HG02763 (cell line): ENCODE results near the gene CCNJL.
"Not testable (repeated sequence)": the region's sequence is repeated elsewhere in the genome, so short reads cannot be mapped to it uniquely, and the experiment has no call there.

ENCODE experiments used
- ATAC-seq: cut with Tn5 transposase; IDR thresholded peaks from one replicate; pipeline ENCODE4 v1.9.1; 2021; ENCODE audit warnings: mild to moderate bottlenecking, moderate library complexity; ENCODE audit not compliant: unreplicated experiment

Gene CCNJL

DNA sequence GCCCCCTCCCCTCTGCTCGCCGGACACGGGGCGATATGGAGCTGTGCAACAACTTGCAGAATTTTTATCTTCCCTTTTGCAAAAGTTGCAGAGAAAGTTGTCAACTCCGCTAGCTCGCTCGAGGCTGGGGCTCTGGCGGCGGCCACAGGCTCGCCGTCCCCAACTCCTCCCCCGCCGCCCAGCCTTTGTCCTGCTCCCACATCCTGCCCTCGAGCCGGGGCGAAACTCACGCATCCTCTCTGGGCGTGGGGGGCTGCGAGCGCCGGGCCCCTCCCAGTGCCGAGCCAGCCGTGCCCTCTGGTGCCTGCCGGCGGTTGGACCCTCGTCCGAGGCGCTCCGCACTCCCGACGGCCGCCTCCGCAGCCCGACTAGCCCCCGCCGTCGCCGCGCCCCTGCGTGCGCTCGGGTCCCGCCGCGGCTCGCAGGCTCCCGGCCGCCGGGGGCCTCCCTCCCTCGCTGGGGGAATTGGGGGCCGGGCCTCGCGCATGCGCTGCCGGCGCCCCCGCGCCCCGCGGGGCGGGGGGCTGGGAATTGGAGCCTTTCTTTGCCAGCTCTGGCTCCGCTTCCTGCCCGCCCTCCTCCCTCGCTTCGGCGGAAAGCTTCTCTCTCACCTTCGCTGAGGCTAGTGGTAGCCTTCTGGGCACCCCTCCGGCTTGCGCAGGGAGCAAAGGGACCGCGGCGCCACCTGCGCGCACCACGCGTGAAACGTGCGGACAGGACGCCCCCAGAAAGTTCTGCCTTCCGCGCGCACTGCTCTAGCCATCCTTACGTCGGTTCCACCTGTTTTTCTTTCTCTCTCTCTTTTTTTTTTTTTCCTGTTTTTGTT lies at the start of gene CCNJL:
Gene CCNJL, minus strand, starts transcription at position 431 of the 826 bp plus-strand sequence. CDS start 641 bp downstream, outside the sequence.
- no peak for ATAC-seq

DNA sequence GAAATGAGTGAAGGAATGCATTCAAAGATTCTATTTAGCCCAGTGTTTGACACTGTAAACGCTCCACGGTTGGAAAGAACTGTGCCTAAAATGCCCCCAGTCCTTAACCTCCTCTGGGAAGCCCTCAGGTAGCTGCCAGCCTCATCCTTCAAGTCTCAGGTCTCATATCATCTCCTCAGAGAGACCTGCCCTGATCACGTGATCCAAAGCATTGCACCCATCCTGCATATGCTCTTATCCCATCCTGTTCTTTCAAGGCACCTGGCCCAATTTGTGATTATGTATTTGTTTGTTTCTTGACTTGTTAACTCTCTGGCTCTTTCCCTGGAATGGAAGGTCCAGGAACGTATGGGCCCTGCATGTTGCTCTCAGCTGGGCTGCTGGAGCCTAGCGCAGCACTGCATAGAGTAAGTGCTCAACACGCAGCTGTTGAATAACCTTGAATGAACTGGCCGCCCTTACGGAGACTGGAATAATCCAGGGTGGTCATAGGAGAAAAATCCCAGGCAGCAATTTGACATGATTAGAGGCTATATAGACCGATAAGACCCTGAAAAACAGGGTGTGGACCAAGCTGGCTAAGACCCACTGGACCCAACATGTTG lies 49.4 kb upstream of the CCNJL start:
- ATAC-seq: no peak

- no peak for ATAC-seq
Observed at GRCh38 chr5:160360310-160360709, 47.9 kb upstream of the CCNJL start.

DNA sequence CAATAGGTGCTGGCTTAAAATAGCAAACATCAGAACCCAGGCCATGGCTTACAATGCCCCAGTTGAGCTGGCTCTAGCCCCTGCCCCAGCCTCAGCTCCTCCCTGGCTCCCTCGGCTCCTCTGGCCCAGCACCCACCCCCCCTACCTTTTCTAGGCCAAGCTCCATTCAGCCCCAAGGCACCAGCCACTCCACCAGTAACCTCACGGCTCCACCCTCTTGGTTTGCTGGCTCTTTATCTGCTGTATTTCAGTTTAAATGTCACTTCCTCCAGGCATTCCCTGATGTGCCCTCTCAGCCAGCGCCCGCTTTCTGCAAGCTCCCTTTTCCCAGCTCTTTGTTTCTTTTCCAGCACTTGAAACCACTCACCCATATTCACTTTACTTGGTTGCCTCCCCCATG lies 47.5 kb upstream of the CCNJL start:
- ATAC-seq: no peak

DNA sequence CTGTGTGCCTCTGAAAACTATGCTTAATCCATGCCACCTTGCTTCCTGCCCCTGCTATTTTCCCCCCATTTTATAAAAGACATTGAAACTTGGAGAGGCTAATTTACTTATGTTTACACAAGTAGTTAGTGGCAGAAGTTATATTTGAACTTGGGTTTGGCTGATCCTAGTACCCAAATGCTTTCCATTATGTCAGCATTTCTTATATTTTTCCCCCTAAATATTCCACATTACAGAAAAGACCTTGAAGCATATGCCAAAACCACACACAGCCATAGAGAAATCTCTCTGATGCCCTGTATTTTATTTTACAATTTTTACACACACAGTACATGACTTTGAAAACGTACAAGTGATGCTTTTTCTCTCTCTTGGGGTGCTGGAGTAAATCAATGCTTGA lies 46.9 kb upstream of the CCNJL start:
- ATAC-seq: no peak

DNA sequence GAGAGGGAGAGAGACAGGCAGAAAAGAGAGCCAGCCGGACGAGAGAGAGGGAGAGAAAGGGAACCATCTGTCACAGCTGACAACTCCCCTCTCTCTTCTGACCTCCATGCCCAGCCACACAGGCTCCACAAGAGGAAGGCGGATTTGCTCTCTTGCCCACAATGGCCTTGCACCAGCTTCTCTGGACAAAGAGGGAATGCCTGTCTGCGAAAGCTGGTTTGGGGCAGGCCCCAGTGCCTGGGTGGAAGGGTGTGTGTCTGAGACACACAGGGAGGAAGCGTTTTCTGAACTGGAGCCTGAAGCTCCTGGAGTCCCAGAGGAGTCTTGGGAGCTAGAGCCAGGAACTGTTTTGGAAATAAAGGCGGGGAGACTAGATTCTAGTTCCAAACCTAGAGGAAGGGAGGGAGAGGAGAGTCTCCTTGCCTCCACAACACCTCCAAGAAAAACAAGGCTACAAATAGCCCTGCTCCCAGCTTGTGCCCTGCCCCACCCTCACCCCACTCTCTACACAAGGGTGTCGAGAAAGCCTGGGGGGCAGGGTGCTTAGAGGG lies 45.6 kb upstream of the CCNJL start:
- no peak for ATAC-seq

GRCh38 chr5:160357394-160357793 lies 45.0 kb upstream of the CCNJL start:
- no peak for ATAC-seq

DNA sequence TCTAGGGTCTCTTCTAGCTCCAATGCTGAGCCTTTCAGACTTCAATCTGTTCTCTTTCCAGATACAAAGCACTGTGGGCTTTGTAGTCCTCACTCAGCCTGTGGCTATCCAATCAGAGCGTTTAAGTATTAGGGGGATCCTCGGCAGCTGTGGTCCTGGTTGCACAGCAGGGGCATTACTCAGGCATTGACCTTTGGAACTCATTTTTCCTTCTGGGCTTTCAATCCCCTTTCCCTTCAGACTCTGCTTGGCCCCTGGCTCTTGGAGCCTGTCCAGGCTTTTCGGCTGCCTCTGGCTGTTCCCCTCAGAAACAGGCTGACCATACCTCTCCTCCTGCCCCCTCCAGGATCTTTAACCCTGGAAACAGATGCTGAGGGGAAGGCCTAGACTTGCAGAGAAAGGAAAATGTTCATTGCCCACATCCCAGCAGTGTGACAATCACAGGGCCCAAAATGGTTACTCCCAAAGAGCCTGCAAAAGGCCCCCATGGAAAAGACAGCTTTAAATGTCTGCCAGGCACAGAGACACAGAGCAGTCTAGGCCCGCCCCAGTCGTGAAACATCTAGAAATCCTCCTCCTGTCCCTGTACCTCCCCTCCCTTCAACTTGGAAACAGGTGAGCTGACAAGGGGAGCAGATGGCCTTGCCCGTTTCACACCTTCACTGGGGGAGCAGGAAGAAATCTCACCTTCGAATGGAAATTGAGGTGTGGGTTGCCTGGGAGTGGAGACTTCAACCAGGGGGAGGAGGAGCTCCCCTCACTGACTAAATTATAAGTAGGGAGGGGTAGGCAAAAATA lies 44.4 kb upstream of the CCNJL start:
- ATAC-seq: no peak

GRCh38 chr5:160354666-160355065 lies 42.3 kb upstream of the CCNJL start:
- ATAC-seq: no peak

DNA sequence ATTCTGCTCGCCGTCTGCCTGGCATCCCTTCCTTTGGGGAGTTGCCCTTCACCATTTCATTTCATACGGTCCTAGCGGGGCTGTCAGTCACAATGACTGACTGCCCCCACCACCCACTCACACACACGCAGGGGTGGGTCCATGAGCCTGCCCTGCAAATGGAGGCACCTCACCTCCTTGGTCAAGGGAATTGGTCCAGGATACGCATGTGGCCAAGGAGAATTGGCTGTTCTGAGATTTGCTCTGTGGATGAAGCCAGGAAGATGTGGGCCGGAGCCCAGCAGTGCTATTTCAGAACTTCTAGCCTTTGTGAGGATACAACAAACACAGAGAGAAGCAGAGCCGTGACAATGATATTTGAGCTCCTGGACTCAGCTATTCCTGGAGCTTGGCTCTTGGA lies 41.0 kb upstream of the CCNJL start:
- no peak for ATAC-seq

- no peak for ATAC-seq
Observed at GRCh38 chr5:160352308-160352707, 39.9 kb upstream of the CCNJL start.

DNA sequence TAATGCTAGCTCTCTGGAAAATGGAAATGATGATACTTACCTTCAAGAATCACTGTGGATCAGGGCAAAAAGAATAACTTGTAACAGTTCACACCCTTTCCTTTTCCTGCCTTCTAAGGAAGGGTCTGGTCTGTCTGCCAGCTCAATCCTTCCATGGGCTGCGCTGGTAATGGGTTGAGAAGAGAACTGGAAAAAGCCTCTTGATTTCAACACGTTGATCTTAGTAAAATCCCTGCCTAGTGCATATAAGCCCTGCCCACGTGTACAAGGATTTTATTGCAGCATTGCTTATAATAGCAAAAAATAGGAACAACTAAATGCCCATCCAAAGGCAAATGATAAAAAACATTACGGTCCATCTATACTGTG lies 37.6 kb upstream of the CCNJL start:
- ATAC-seq: no peak

GRCh38 chr5:160349249-160349934 lies 37.0 kb upstream of the CCNJL start:
- ATAC-seq: no peak

DNA sequence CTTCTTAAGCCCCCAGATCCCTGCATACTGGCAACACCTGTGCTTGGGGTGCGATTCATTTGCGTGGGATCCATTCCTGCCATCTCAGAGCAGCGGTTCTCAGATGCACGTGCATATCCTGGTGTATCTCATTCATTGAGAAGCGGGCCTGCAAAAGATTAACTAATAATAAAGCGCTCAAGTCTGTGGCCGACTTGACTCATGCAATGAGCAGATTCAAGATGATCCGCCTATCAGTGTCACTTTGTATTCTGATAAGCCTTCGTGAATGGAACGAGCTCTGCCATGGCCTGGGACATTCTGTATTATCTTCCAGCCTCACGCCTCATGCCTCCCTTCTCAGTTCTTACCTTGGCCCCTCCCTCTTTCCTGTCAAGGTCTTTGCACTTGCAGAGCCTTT lies 35.7 kb upstream of the CCNJL start:
- ATAC-seq: no peak

DNA sequence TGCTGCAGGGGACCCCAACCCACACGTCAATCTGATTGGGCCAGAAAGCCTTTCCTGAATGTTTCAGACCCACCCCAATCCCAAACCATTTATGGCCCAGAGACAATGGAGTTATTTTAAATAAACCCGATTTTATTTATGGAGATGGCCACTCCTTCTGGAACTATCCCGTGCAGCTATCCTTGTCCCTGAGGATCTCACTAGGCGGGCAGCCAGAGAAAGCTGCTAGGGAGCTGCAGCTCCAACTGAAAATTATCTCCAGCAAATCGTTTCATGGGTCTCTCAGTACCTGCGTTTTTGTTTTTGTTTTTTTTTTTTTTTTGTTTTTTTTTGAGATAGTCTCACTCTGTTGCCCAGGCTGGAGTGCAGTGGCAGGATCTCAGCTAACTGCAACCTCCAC lies 35.1 kb upstream of the CCNJL start:
- ATAC-seq: no peak

DNA sequence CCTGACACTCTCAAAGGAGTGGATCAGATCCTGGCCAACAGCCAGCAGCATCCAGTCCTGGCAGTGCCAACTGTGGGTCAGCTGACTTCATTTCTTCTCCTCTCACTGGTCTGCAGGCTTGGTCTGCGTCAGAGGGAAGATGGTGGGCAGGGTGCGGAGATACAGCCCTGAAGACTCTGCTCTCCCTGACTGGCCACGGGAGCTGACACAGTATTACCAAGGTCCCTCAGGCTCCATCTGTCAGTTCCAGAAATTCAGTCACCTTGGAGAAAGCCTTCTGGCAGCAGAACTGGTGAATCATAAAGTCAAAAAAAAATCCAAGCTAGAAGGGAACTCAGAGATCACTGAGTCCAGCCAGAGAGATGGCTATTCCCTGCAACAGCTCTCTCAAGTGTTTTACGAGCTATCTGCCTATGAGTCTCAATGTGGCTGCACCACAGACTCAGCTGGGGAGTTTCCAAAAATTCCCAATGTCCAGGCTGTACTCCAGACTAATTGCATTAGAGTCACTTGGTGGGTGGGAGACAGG lies 30.1 kb upstream of the CCNJL start:
- ATAC-seq: no peak

- no peak for ATAC-seq
Observed at GRCh38 chr5:160341309-160341870, 29.0 kb upstream of the CCNJL start.

DNA sequence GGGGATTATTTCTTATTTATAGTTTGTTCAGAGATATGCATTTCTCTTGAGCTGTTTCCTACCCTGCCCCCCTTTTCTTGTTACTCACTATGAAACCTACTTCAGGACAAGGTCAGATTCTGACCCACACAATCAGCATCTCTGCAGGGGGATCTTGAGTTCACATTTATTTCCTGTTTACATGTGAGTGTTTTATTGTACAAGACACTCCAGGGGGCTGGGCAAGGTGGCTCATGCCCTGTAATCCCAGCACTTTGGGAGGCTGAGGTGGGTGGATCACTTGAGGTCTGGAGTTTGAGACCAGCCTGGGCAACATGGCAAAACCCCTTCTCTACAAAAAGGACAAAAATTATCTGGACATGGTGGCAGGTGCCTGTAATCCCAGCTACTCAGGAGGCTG lies 28.1 kb upstream of the CCNJL start:
- not testable (repeated sequence) for ATAC-seq

- no peak for ATAC-seq
Observed at GRCh38 chr5:160339406-160340130, 27.2 kb upstream of the CCNJL start.

- not testable (repeated sequence) for ATAC-seq
Observed at GRCh38 chr5:160334716-160335115, 22.4 kb upstream of the CCNJL start.
